Erythroblast (primary cell): Measurements from ENCODE around the gene MTHFD1L.
A peak's percentile ranks its signal among the peaks of the same experiment; 100 is the strongest.

Experiments
- DNase-seq, 2 experiments: peaks; one replicate each; lab custom pipeline; 2025; lab: John Stamatoyannopoulos, UW
- GATA1 ChIP-seq: IDR thresholded peaks from 2 replicates; pipeline ENCODE4 v1.6.1; 2011; ENCODE audit warnings: low read depth, mild to moderate bottlenecking, control low read depth, low read length, moderate library complexity
- POLR2A ChIP-seq: IDR thresholded peaks from 2 replicates; pipeline ENCODE4 v1.6.1; 2011; ENCODE audit warnings: mild to moderate bottlenecking, low read length

The MTHFD1L gene

GRCh38 chr6:151096691-151097606 is 231.4 kb downstream of the MTHFD1L start:
- no peak for DNase-seq

GRCh38 chr6:151098166-151098565 is 232.7 kb downstream of the MTHFD1L start:
- no peak for TF ChIP-seq GATA1

More at GRCh38 chr6:151096691-151097606, 231.4 kb downstream of the MTHFD1L start:
- TF ChIP-seq POLR2A: no peak
- no peak for TF ChIP-seq GATA1

GRCh38 chr6:151100326-151100725 is 234.8 kb downstream of the MTHFD1L start:
- DNase-seq: peak; percentile 18 to 56
- TF ChIP-seq GATA1: no peak
- no peak for TF ChIP-seq POLR2A

More at GRCh38 chr6:151098166-151098565, 232.7 kb downstream of the MTHFD1L start:
- DNase-seq: no peak

GRCh38 chr6:151101161-151101815 is 235.8 kb downstream of the MTHFD1L start:
- DNase-seq: no peak
- no peak for TF ChIP-seq POLR2A
- TF ChIP-seq GATA1: no peak

GRCh38 chr6:151101816-151102694 is 236.6 kb downstream of the MTHFD1L start:
- TF ChIP-seq GATA1 (no peak), POLR2A (no peak)
- no peak for DNase-seq

- no peak for TF ChIP-seq POLR2A
- TF ChIP-seq GATA1: no peak
Observed at GRCh38 chr6:151103266-151103665, 237.8 kb downstream of the MTHFD1L start.

GRCh38 chr6:151107897-151108427 is 242.5 kb downstream of the MTHFD1L start:
- DNase-seq: no peak
- TF ChIP-seq POLR2A (no peak), GATA1 (no peak)

More at GRCh38 chr6:151103266-151103665, 237.8 kb downstream of the MTHFD1L start:
- no peak for DNase-seq

- no peak for DNase-seq
- TF ChIP-seq GATA1 (no peak), POLR2A (no peak)
Observed at GRCh38 chr6:151108548-151108947, 243.0 kb downstream of the MTHFD1L start.

GRCh38 chr6:151109361-151109760 is 243.9 kb downstream of the MTHFD1L start:
- TF ChIP-seq GATA1: no peak
- TF ChIP-seq POLR2A: no peak
- no peak for DNase-seq

DNA sequence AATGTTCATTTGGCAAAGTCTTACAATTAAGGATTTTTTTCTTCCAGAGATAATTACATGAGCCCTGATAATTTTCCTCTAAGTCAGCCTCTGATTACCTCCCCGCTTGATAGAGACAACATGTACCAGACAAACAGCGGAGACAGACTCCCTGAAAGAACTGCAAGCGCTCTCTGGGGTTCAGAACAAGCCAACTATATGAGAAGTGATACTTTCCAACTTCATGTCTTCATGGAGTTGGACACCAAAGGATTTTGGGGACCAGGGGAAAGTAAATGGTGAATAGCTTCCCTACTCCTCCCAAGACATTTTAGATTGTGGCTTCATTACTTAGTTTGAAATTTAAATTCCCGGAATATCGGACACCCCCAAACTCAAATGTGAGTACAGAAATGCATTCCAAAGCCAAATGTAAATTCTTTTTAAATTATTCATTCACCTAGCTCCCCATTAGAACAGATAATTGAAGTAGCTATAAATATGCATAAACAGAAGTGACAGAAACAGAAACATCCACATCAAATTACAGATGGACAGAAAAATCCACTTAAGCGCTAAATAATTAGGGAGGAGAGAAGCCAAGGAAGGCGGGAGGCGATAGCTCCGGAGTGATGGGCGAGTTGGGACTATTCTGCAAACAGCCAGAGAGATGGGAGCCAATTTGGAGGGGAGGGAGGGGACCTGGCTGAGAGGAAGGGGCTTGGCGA is 244.5 kb downstream of the MTHFD1L start:
- no peak for DNase-seq
- TF ChIP-seq GATA1: no peak
- TF ChIP-seq POLR2A: no peak

DNA sequence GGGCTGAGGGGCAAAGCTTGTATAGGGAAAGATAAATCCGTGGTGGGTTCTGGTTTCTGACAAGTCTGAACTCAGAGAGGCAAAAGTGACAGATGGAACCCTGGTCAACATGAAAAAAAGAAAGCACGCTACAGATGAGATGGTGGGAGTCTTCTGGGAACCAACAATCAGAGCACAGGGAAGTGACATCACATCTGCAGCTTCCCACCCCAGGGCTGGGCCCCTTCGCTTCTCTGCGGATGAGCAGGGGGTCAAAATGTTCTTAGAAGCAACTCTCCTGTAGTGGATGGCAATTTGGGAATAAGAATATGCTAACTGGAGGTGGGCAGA is 245.0 kb downstream of the MTHFD1L start:
- TF ChIP-seq POLR2A: no peak
- no peak for TF ChIP-seq GATA1

DNA sequence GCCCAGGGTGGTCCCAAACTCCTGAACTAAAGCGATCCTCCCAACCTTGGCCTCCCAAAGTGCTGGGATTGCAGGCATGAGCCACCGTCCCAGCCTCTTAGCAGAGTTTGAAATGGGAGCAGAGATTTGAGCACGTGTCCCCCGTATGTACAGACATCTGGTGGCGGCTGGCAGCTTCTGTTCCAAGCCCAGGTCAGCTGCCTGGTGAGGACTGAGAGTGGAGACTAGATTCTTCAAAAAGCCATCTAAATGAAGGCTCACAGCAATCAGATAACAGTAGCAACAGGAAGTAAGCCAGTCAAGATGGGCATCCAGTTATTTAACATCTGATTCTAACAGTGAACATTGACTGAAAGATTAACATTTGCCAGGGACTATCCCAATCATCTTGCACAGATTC is 246.2 kb downstream of the MTHFD1L start:
- TF ChIP-seq POLR2A (no peak), GATA1 (no peak)
- DNase-seq: no peak

More for the DNA sequence above, 245.0 kb downstream of the MTHFD1L start:
- no peak for DNase-seq
